ENCODE measurements around the gene ZNF160.

DNA sequence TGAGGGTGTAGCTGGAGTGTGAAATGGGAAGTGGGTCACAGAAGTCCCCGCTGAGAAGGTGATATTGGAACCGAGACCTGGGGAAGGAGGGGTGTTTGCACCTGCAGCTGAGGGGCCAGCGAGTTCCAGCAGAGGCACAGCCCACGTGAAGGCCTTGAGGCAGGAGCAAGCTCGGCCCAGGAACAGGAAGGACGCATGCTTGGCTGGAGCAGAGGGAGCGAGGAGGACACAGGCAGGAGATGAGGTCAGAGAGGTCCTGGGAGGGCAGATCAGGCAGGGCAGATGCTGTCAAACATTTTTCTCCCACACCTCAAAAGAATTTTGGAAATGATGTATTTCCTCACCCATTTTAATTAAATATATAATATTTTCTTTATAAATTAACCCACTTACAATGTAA lies 20.2 kb upstream of the ZNF160 start:
- TF ChIP-seq, protein P1, sequence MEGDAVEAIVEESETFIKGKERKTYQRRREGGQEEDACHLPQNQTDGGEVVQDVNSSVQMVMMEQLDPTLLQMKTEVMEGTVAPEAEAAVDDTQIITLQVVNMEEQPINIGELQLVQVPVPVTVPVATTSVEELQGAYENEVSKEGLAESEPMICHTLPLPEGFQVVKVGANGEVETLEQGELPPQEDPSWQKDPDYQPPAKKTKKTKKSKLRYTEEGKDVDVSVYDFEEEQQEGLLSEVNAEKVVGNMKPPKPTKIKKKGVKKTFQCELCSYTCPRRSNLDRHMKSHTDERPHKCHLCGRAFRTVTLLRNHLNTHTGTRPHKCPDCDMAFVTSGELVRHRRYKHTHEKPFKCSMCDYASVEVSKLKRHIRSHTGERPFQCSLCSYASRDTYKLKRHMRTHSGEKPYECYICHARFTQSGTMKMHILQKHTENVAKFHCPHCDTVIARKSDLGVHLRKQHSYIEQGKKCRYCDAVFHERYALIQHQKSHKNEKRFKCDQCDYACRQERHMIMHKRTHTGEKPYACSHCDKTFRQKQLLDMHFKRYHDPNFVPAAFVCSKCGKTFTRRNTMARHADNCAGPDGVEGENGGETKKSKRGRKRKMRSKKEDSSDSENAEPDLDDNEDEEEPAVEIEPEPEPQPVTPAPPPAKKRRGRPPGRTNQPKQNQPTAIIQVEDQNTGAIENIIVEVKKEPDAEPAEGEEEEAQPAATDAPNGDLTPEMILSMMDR (IDR thresholded peaks at IDR 0.05; ENCODE audit: low read depth, low read length, poor library complexity, severe bottlenecking), result no peak
- no peak for TF ChIP-seq EZH2phosphoT487 (IDR thresholded peaks at IDR 0.05; ENCODE audit: borderline replicate concordance, low read length)

Measured in DOHH2 (cell line).